Cardiac fibroblast (primary cell): ENCODE data around the gene POTEI.
A peak's percentile ranks its signal among the peaks of the same experiment; 100 is the strongest.
"Not testable (repeated sequence)": the region's sequence is repeated elsewhere in the genome, so short reads cannot be mapped to it uniquely, and the experiment has no call there.

Experiments
- DNase-seq, 2 donors: peaks; one replicate each; pipeline versions ENCODE4 v3.0.0 to v3.0.0-alpha.2; 2010; ENCODE audit warnings: low read depth in 2 of 2
- H3K4me3 ChIP-seq, 2 donors: replicated peaks in 1 of 2; 1 replicate in 1 of 2; 2 replicates in 1 of 2; pipeline ENCODE4 v1.5.1; 2011; ENCODE audit warnings: low read depth in 2 of 2, low read length in 2 of 2, mild to moderate bottlenecking in 2 of 2, moderate library complexity in 1 of 2
- TF ChIP-seq, protein P1 (sequence below): IDR thresholded peaks from one replicate; pipeline ENCODE4 v1.5.1; 2011; ENCODE audit warnings: low read depth, mild to moderate bottlenecking, low read length, inconsistent platforms

POTEI gene

GRCh38 chr2:130511747-130512451 lies 2.8 kb upstream of the POTEI start:
- DNase-seq: not testable (repeated sequence)

GRCh38 chr2:130510807-130511746 lies 1.9 kb upstream of the POTEI start:
- H3K4me3 ChIP-seq, DNase-seq: not testable (repeated sequence)

More at GRCh38 chr2:130511747-130512451, 2.8 kb upstream of the POTEI start:
- H3K4me3 ChIP-seq: not testable (repeated sequence)

- not testable (repeated sequence) for DNase-seq, H3K4me3 ChIP-seq
These were observed 18.1 kb downstream of the POTEI start for GRCh38 chr2:130491073-130491472.

- not testable (repeated sequence) for H3K4me3 ChIP-seq
These were observed 53.7 kb downstream of the POTEI start for GRCh38 chr2:130455413-130455812.

GRCh38 chr2:130454712-130455083 lies 54.4 kb downstream of the POTEI start:
- H3K4me3 ChIP-seq, DNase-seq: not testable (repeated sequence)

More at GRCh38 chr2:130455413-130455812, 53.7 kb downstream of the POTEI start:
- DNase-seq: not testable (repeated sequence)

DNA sequence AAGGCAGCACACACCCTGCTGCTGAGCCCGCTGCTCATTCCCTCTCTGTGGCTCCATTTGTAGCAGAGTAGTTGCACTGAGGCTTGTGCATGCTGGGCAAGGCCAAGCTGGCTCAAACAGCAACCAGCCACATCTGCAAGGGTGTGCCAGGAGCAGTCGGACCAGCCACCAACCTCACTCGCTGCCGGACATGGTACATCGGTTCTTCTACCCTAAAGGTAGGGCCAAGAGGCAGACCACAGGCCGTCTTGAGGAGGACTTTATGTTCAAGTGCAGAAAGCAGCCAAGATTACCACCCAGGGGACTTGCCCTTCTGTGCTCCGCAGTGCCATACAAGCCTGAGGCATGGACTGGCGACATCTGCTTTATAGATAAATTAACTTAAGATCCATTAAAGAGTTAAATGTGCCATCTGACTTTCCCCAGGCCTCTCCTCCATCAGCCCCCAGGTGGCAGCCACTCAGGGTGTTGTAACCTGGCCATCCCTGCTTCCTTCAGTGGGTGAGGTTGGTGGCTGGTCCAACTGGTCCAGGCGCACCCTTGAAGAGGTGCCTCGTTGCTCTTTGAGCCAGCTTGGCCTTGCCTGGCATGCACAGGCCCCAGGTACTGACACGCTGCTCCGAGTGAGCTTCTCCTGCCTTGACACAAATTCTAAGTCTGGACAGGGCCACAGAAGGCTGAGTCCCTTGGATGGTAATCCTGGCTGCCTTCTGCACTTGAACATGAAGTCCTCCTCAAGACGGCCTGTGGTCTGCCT lies 55.0 kb downstream of the POTEI start:
- not testable (repeated sequence) for DNase-seq, H3K4me3 ChIP-seq

- DNase-seq, H3K4me3 ChIP-seq: not testable (repeated sequence)
These were observed 56.2 kb downstream of the POTEI start for GRCh38 chr2:130452897-130453296.

- DNase-seq, H3K4me3 ChIP-seq: not testable (repeated sequence)
These were observed 57.3 kb downstream of the POTEI start for GRCh38 chr2:130451823-130452222.

- not testable (repeated sequence) for DNase-seq, H3K4me3 ChIP-seq
These were observed 57.9 kb downstream of the POTEI start for GRCh38 chr2:130451278-130451677.

DNA sequence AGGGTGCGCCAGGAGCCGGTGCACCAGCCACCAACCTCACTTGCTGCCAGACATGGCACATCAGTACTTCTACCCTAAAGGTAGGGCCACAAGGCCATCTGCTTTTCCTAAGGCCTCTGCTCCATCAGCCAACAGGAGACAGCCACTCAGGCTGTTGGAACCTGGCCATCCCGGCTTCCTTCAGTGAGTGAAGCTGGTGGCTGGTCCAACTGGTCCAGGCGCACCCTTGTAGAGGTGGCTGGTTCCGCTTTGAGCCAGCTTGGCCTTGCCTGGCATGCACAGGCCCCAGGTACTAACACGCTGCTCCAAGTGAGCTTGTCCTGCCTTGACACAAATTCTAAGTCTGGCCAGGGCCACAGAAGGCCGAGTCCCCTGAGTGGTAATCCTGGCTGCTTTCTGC lies 58.8 kb downstream of the POTEI start:
- DNase-seq, H3K4me3 ChIP-seq: not testable (repeated sequence)

- TF ChIP-seq, protein P1, sequence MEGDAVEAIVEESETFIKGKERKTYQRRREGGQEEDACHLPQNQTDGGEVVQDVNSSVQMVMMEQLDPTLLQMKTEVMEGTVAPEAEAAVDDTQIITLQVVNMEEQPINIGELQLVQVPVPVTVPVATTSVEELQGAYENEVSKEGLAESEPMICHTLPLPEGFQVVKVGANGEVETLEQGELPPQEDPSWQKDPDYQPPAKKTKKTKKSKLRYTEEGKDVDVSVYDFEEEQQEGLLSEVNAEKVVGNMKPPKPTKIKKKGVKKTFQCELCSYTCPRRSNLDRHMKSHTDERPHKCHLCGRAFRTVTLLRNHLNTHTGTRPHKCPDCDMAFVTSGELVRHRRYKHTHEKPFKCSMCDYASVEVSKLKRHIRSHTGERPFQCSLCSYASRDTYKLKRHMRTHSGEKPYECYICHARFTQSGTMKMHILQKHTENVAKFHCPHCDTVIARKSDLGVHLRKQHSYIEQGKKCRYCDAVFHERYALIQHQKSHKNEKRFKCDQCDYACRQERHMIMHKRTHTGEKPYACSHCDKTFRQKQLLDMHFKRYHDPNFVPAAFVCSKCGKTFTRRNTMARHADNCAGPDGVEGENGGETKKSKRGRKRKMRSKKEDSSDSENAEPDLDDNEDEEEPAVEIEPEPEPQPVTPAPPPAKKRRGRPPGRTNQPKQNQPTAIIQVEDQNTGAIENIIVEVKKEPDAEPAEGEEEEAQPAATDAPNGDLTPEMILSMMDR: peak; percentile 27
- DNase-seq: peak; percentile 29 to 52
- H3K4me3 ChIP-seq: peak overlapping the region; percentile 19 to 24
These were observed 81.5 kb downstream of the POTEI start for GRCh38 chr2:130427631-130428030.

DNA sequence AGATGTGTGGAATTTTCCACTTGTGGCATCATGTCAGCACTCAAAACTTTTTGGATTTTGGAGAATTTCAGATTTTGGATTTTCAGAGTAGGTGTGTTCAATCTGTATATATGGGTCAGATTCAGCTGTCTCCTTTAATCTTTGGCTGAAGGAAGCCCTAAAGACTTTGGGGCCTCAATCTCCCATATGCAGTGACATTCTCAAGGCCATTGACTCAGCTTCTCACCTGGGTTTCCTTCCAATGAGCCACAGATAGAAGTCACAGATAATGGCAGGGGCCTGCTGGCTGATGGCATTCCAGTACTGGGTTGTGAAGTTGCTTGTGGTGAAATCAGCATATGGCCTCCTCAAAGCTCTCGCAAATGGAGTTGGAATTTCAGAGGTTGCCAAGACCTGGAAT lies 90.3 kb downstream of the POTEI start:
- not testable (repeated sequence) for DNase-seq, H3K4me3 ChIP-seq

GRCh38 chr2:130416693-130417092 lies 92.4 kb downstream of the POTEI start:
- not testable (repeated sequence) for DNase-seq, H3K4me3 ChIP-seq
